Measurements from ENCODE around the gene MIEF2.
A peak's percentile ranks its signal among the peaks of the same experiment; 100 is the strongest.
"Not testable (repeated sequence)": the region's sequence is repeated elsewhere in the genome, so short reads cannot be mapped to it uniquely, and the experiment has no call there.

MIEF2 gene, protein sequence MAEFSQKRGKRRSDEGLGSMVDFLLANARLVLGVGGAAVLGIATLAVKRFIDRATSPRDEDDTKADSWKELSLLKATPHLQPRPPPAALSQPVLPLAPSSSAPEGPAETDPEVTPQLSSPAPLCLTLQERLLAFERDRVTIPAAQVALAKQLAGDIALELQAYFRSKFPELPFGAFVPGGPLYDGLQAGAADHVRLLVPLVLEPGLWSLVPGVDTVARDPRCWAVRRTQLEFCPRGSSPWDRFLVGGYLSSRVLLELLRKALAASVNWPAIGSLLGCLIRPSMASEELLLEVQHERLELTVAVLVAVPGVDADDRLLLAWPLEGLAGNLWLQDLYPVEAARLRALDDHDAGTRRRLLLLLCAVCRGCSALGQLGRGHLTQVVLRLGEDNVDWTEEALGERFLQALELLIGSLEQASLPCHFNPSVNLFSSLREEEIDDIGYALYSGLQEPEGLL

DNA sequence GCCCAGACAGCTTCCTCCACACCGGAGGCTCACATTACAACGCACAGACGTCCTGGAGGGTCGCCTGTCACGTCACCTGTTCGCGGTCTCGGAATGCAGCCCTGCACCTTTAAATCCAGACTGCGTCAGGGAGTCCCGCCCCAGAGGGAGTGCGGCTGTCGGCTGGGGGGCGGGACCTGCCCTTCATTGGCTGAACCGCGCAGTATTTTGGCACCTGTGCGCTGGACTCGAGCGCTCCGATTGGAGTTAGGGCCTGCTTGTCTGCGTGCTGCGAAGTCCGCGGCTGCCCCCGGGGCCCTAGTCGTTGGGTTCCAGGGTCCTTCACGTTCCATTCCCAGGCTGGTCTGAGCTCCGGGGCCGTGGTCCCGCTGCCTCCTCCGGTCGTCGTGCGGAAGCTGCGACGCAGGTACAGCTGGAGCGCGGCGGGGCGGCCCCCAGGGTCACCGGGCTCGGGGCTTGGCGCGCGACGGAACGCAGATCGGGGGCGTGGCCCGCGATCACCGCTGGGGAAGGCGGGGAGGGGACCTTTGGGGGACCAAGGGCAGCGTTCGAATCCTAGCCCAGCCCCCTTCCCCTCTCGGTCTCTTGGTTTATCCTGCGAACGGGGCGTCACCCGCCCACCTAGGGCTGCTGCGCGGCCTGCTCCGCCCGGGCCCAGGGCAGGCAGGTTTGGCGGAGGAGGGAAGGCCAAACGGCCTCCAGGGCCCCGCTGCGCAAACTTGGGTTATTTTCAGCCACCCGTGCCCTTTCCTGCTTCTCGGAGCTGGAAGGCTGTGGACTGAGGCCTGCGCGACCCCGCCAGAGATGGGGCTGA, at the start of gene MIEF2:
Gene MIEF2 (plus strand): TSS at position 331 of the 814 bp plus-strand sequence. CDS start 2,059 bp downstream, outside the sequence.
- DNase-seq: peak; percentile 76

DNA sequence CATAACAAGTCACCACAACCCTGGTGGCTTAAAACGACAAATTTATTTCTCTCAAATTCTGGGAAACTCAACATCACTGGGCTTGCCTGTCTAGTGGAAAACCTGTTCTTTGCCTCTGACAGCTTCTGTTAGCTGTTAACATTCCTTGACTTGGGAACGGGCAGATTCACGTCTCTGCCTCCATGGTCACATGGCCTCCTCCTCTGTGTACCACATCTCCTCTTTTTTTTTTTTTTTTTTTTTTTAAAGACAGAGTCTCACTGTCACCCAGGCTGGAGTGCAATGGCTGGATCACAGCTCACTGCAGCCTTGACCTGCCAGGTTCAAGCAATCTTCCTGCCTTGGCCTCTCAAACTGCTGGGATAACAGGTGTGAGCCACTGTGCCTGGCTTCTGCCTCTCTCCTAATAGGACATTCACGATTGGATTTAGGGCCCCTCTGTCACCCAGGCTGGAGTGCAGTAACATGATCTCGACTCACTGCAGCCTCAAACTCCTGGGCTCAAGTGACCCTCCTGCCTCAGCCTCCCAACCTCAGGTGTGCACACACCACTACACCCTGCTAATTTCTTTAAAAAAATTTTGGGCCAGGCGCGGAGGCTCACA, 46.7 kb upstream of the MIEF2 start:
- no peak for DNase-seq

DNA sequence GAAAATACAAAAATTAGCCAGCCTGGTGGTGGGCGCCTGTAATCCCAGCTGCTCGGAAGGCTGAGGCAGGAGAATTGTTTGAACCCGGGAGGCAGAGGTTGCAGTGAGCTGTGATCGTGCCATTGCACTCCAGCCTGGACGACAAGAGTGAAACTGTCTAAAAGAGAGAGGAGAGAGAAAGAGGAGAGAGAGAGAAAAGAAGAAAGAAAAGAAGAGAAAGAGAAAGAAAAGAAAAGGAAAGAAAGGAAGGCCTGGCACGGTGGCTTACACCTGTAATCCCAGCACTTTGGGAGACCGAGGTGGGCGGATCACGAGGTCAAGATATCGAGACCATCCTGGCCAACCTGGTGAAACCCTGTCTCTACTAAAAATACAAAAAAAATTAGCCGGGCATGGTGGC, 43.6 kb upstream of the MIEF2 start:
- not testable (repeated sequence) for DNase-seq

DNA sequence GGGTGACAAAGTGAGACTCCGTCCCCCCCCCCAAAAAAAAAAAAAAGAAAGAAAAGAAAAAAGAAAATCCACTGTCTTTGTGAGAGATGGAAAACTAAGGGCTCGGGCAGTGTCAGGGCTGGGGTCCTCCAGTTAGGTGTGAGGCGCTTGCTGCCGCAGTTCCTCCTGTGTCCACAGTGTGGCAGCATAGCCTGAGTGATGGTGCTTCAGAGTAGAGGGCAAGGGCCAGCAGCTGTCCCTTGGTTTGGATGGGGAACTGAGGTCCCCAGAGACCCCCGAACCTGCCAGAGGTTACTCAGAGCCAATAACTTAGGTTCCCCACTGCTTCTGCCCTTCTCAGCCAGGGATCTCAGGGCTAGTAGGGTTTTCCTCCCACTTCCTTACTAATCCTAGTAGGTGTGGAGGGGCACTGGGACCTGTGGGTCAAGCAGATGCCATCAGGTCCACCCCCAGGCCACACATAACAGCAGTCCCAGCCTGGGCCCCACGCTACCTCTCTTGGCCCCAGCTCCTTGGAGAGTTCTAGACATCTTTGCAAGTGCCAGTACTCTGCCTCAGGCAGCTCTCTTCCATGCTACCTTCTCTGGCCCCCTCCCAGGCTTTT, 42.9 kb upstream of the MIEF2 start:
- no peak for DNase-seq

DNA sequence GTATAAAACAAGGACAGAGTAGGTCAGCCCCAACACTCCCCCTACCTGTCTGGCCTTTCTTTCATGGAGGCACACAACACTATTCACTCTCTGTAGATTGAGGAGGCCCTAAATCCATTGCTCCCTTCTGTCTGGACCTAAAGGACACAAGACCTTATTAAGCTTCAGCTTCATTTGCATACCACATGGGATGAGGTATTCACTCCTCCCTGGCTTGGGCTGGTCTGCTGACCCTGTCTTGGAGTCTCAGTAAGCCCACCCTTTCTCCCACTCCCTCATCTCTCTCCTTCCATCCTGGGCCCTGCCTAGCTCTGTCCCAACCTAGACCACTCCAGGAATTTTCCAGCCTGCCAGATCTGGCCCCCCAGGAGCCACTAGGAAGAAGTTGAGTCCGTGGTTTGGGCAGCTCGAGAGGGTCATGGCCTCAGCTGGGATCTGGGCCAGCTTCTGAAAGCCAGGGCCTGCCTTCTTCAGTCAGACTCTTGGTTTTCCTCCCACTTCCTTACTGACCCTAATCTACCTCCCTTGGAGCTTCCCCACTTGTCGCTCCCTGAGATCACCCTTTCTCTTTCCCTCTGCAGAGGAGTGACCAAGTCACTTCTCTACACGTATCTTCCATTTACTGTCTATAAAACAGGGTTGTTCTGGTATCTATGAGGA, 41.6 kb upstream of the MIEF2 start:
- no peak for DNase-seq

DNA sequence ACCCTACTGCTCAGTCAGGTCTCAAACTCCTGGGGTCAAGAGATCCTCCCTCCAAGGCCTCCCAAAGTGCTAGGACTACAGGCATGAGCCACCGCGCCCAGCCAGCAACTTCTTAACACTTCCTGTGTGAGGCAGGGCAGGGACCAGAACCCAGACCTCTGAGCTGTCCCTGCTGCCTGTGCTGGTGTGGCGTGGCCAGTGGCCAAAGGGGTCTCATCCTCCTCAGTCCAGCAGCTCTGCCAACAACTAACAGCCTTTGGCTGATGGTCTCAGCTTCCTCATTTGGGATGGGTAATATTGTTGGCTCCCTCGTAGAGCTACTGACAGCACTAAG, 36.4 kb upstream of the MIEF2 start:
- DNase-seq: no peak

DNA sequence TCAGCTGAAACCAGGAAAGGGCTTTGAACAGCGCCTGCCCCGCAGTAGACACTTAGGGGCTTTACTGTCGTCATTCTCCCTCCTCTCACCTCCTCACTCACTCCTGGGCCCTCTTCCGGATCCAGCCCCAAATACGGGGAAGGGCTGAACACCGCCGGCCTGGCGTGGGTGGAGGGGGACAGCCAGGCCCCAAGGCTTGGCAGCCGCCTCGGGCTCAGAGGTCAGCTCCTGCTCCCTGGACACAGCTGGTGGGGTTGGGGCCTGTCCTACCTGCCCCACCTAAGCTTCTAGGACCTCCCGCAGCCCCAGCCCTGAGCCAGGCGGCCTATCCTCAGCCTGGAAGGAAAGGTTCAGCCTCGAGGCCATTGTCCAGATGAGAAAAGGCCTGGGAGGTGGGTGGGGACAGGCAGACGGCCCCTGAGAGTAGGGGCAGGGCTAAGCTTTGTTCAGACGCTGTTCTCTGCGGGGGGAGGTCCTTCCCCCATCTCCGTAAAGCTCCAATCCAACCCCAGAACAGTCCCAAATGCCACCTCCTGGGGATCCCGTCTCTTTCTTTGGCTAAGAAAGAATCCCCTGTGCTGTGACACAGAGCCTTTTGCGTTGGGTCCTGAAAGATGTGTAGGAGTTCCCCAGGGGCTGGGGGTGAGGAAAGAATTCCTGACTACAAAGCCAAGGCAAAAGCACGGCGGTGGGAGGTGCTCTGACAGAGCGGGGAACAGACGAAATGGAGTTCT, 35.9 kb upstream of the MIEF2 start:
- DNase-seq: no peak

DNA sequence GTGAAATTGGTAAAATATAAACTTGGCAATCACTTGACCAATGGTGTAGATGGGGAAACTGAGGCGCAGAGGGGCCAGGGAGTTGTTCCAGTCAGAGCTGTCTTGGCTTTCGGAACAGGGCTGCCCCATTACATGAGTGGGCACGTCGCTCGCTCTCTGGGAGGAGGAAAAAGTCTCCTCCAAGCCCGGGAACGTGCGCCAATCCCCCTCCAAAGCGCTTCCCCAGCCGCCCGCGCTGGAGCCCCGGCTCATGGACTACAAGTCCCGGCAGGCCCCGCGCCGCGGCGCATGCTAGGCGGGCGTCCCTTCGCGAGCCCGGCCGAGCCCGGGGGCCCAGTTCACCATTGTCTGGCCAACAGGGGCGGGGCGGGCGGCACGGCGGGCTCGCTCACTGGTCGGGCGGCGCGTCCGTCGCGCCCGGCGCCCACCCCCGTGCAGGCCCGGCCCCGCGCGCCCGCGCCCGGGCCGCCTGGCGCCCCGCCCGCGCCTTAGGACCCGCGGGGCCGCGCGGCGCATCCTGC, 35.3 kb upstream of the MIEF2 start, which contains the start of gene LLGL1:
Gene LLGL1 (plus strand): TSS at position 515 of the 521 bp plus-strand sequence. CDS start 48 bp downstream, outside the sequence.
- DNase-seq: peak; percentile 59

DNA sequence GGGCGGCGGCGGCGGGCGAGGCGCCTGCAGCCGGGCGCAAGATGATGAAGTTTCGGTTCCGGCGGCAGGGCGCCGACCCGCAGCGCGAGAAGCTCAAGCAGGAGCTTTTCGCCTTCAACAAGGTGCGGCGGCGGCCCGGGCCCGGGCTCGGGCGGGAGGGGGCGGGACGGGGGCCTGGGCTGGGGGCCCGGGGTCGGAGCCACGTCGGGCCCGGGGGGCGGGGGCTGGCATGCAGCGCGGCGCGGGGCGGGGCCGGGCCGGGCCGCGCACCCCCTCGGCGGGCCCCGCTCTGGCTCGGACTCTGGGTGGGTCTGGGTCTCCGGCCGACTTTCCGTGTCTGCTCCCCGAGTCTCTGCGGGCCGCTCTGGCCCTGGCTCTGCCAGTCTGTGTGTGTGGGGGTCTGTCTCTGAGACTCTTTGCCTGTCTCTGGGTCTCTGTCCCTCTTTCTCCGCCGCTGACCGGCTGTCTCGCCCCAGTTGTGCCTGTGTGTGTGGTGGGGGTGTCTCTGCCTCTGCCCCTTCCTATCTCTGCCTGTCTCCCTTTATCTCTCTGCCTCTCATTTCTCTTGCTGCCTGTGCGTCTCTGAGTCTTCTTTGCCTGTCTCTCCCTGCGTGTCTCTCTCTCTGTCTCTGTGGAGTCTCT, 34.7 kb upstream of the MIEF2 start:
- no peak for DNase-seq

DNA sequence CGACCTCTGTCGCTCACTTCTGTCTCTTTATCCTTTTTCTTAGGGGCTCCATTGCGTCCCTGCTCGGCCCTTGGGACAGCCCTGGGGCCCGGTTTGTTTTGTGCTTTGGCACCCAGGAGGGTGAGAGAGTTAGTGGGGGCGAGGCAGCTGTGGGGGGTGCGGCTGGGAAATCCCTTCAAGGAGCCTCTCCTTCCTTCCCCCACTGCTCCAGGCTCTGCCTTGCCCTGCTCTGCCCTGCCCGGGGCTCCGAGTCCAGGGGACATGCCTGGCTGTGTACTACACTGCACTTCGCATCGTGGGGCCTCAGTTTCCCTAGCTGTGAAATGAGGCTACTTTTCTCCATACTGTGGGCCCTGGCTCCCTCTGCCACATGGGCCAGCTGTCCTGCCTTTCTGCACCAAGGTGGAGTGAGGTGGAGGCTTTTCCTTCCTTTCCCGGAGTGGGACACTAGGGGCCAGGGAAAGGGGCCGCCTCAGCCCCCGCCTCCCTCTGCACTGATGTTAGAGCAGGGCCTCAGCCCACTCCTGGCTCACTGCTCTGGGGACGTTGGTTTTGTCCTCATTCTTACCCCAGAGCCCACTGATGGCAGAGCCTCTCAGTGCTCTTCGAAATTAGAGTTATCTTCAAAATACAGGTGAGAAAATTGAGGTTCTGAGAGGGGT, 34.0 kb upstream of the MIEF2 start:
- no peak for DNase-seq

DNA sequence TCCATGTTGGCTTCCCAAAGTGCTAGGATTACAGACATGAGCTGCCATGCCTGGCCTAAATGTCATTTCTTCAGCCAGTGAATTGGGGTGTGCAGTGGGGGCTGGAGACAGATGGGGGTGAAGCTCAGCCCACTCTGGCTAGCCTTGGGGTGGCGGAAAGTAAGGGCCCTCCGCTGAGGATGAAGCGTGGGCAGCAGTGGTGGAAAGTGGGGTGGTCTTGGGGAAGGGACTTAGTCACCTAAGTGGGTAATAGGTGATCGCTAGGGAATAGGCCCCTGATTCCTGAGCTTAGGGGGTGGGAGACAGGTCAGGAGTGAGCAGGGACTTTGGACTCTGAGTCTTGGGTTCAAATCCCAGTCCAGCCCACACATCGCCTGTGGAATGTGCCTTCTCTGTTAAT, 32.8 kb upstream of the MIEF2 start:
- no peak for DNase-seq

DNA sequence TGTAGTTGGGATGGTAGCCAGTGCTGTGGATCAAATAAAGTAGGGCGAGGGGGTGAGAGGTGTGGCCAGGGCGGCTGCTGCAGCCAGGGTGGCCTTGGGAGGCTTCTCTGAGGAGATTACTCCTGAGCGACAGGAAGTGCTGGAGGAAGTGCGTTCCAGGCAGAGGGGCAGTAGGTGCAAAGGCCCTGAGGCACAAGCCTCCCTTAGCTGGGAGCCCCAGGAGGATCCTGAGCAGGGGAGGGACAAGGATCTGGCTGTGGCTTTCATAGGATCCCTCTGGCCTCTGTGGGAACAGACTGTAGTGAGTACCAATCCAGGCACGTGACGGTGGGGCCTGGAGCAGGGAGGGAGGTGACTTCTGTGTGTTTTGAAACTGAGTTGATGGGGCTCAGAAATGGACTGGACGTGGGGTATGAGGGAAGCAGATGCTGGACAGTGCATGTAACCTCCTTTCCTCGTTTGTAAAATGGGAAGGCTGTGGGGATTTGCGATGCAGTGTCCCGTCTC, 32.2 kb upstream of the MIEF2 start:
- no peak for DNase-seq

DNA sequence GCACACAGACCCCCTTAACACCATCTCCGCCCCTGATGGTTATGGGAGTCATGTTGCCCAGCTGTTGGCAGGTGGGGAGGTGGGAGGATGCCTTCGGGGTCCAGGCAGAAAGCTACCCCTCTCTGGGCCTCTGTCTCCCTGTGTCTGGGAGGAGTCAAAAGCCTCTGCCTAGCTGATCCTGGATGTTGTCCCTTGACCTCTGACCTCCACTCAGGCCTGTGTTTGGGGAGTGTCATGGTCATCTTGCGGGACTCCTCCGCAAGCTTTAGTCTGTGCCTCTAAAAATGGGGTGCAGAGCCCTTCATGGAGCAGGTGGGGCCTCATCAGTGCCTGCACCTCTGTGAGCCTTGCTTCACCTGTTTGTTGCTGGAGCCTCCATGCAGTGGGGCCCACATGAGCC, 31.2 kb upstream of the MIEF2 start:
- no peak for DNase-seq

DNA sequence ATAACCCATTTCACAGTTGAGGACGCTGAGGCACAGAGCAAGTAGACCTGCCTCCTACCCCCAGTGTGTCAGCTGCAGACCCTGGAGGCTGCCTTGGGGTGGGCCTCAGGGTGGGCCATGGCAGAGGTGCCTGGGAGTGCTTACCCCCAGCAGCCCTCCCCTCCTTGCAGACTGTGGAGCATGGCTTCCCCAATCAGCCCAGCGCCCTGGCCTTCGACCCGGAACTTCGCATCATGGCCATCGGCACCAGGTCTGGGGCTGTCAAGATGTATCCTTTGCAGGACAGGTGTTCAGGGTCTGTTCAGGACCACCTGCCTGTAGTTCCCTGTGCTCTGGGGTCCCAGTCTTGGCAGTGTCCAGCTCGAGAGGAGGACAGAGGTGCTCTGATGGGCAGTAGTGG, 30.7 kb upstream of the MIEF2 start:
- no peak for DNase-seq

DNA sequence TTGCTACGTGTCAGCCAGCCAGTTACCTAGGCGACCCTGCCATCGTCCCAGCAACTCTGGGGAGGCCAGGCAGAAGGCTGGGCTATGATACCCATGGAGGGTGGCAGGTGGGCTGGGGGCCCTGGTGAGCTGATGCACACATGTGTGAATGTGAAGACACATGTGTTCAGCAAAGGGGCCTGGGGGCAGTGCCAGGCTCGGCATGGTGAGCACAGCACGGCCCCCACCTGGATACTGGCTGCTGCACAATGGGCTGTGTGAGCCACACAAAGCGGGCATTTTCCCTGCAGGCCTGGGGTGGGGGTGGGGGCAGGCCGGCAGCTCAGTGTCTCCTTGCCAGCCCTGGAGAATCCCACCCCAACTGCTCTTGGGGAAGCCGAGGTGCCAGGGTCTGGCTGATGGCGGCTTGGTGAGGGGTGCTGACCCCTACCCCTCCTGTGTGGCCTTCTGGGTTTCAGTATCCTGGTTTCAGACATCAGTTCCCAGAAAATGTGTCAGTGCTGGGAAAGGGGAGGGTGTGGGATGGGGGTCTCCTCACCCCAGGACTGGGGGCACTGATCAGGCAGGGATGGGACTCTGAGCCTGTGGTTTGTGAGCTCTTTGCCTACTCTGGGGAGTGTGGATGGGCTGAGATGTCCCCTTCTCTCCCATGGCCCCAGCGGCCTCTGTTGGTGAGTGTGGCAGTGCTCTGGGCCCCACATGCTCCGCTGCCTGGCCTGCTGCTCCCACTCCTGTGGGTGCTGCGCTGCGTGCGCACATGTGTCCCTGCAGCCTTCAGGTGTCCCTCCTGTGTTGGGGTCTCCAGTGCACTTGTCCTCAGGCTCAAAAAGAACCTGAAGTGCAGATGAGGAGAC, 29.9 kb upstream of the MIEF2 start:
- DNase-seq: no peak

DNA sequence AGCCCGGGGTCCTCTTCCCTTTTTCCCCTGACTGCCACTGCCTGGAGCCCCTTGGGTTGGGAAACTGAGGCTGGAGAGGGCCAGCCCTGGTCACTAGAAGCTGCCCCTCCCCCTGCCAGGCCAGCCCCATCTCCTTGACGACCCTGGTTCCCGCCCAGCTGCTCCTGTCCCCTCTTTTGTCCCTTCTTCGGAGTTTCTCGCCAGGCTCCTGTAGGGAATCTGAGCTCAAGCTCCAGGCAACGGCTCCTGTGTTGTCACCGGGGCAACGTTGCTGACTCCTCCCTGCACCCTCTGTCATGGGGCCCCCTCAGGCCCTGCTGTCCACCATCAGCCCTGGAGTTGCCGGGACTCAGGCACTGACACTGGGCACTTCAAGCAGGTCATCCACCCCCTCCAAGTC, 29.3 kb upstream of the MIEF2 start:
- DNase-seq: no peak

DNA sequence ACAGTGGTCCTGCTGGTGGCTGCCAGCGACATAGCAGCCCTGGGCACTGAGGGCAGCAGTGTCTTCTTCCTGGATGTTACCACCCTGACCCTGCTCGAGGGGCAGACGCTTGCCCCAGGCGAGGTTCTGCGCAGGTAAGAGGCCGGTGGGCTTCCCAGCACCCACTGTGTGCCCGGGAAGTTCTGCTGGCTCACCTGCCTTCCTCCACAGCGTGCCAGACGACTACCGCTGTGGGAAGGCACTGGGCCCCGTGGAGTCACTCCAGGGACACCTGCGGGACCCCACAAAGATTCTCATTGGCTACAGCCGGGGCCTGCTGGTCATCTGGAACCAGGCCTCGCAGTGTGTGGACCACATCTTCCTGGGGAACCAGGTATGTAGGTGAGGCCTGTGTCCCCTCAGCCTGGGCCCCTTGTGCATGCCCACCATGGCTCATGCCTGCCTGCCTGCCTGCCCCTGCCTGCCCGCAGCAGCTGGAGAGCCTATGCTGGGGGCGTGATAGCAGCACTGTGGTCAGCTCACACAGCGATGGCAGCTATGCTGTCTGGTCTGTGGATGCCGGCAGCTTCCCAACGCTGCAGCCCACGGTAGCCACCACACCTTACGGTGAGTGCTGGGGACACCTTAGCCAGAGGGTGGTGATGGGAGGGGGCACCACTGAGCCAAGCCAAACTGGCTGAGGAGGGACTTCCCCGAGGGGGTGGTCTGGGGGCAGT, 26.5 kb upstream of the MIEF2 start:
- no peak for DNase-seq

DNA sequence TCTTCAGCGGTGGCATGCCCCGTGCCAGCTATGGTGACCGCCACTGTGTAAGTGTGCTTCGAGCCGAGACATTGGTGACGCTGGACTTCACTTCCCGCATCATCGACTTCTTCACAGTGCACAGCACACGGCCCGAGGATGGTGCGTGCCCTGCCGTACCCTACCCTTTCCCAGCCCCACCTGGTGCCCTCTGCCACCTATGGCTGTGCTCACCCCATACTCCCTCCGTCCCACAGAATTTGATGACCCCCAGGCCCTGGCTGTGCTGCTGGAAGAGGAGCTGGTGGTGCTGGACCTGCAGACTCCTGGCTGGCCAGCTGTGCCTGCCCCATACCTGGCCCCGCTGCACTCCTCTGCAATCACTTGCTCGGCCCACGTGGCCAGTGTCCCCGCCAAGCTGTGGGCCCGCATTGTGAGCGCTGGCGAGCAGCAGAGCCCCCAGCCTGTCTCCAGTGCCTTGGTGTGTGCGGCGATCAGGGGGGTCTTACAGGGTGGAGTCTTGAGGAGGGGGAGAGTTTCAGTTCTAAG, 25.5 kb upstream of the MIEF2 start:
- no peak for DNase-seq

Data from DMS 273 treated with DMSO at 0.1 percent for 48 hours (cell line).